PC-3 (cell line): ENCODE data around the gene ACSM5. TPM values are rescaled to one million over a fixed set of nuclear protein-coding genes. Genes with fewer than 3 reads are reported as not detected.

Source experiments
- ATAC-seq: fragments of 200-7000 bp; cut with Tn5 transposase; 2 replicates; pipeline ENCODE4 v1.9.1; 2020; ENCODE audit warnings: mild to moderate bottlenecking, moderate library complexity
- BruUV-seq: library from RNA; stranded (reverse); fragments of 400-500 nt; replicated peaks from 2 replicates; lab custom pipeline; 2021; lab: Mats Ljungman, UMichigan
- CTCF ChIA-PET: fragments of 300-600 bp; sonication (Branson Sonifier 250); formaldehyde crosslinking; loops from one replicate; lab custom pipeline; 2022; ENCODE audit warnings: antibody characterized with exemption; lab: Charles Lee
- POLR2A ChIA-PET: fragments of 300-600 bp; sonication (Branson Sonifier 250); formaldehyde crosslinking; loops from one replicate; lab custom pipeline; 2022; ENCODE audit warnings: antibody characterized with exemption; ENCODE audit not compliant: unreplicated experiment; lab: Charles Lee
- DNase-seq: peaks from one replicate; pipeline ENCODE4 v3.0.0-alpha.2; 2015
- H2AFZ ChIP-seq: fragments of 300-600 bp; sonication (generic); 2 replicates; pipeline ENCODE4 v1.6.0; 2016; ENCODE audit warnings: antibody characterized with exemption, low read length
- H3F3A ChIP-seq: fragments of 300-600 bp; sonication (generic); one replicate; pipeline ENCODE4 v1.6.0; 2017; ENCODE audit warnings: antibody characterized with exemption, low read length, control low read depth, mild to moderate bottlenecking; ENCODE audit not compliant: unreplicated experiment
- H3K27ac ChIP-seq: fragments of 300-600 bp; sonication (generic); 2 replicates; pipeline ENCODE4 v1.5.1; 2016; ENCODE audit warnings: mild to moderate bottlenecking, low read length
- H3K27me3 ChIP-seq: fragments of 300-600 bp; sonication (generic); 2 replicates; pipeline ENCODE4 v1.6.1; 2016; ENCODE audit warnings: low read length, mixed read lengths
- H3K36me3 ChIP-seq: fragments of 300-600 bp; sonication (generic); 2 replicates; pipeline ENCODE4 v1.6.1; 2016; ENCODE audit warnings: low read depth, mixed run types, low read length, mixed read lengths
- H3K4me1 ChIP-seq: fragments of 300-600 bp; sonication (generic); 2 replicates; pipeline ENCODE4 v1.5.1; 2016; ENCODE audit warnings: low read length; ENCODE audit not compliant: insufficient read depth
- H3K4me2 ChIP-seq: fragments of 300-600 bp; sonication (generic); 2 replicates; pipeline ENCODE4 v1.6.0; 2016; ENCODE audit warnings: low read length
- H3K4me3 ChIP-seq: fragments of 300-600 bp; sonication (generic); 2 replicates; pipeline ENCODE4 v1.5.1; 2016; ENCODE audit warnings: mild to moderate bottlenecking, low read length, mixed read lengths
- H3K79me2 ChIP-seq: fragments of 300-600 bp; sonication (generic); 2 replicates; pipeline ENCODE4 v1.6.1; 2017; ENCODE audit warnings: low read length, mixed read lengths
- H3K9ac ChIP-seq: fragments of 300-600 bp; sonication (generic); 2 replicates; pipeline ENCODE4 v1.6.0; 2016; ENCODE audit warnings: mild to moderate bottlenecking, low read length
- H3K9me2 ChIP-seq: fragments of 300-600 bp; sonication (generic); replicated peaks from 2 replicates; pipeline ENCODE4 v1.6.1; 2016; ENCODE audit warnings: mixed run types, low read length, mixed read lengths
- H3K9me3 ChIP-seq: fragments of 300-600 bp; sonication (generic); 2 replicates; pipeline ENCODE4 v1.6.1; 2016; ENCODE audit warnings: low read length, mixed read lengths
- H4K20me1 ChIP-seq: fragments of 300-600 bp; sonication (generic); 2 replicates; pipeline ENCODE4 v1.6.1; 2016; ENCODE audit warnings: low read length, mixed read lengths
- CTCF ChIP-seq: fragments of 300-600 bp; sonication (generic); conservative IDR thresholded peaks from 2 replicates; pipeline ENCODE4 v1.5.1; 2017; ENCODE audit warnings: antibody characterized with exemption, low read depth, mild to moderate bottlenecking, low read length
- EZH2 ChIP-seq: fragments of 300-600 bp; sonication (generic); IDR thresholded peaks from one replicate; pipeline ENCODE4 v1.6.1; 2017; ENCODE audit warnings: antibody characterized with exemption, mild to moderate bottlenecking, low read length; ENCODE audit not compliant: unreplicated experiment
- EZH2phosphoT487 ChIP-seq: fragments of 300-600 bp; sonication (generic); IDR thresholded peaks from 2 replicates; pipeline ENCODE4 v1.6.1; 2018; ENCODE audit warnings: mild to moderate bottlenecking, antibody characterized with exemption, low read length, borderline replicate concordance
- intact Hi-C: fragments of 100-400 bp; cut with micrococcal nuclease; formaldehyde crosslinking; loops from 2 replicates; pipeline ENCODE4 v1.9.0; 2023
- total RNA-seq: library from RNA; depleted of rRNA; stranded (reverse); fragments of >200 nt; gene quantifications from 2 replicates; pipeline ENCODE4 v1.2.3, GENCODE V29; 2014

The ACSM5 gene
- total RNA-seq, 1 experiment from 2014 or later: not detected

GRCh38 chr16:20393801-20394577, 15.3 kb upstream of the ACSM5 start:
- ATAC-seq: no peak
- POLR2A ChIA-PET: interaction anchor here (0.5 kb wide), 1 partner anchor 8 kb away, joined by 6 read pairs; no protein-coding TSS in a partner anchor
- BruUV-seq: no TSS peak

GRCh38 chr16:20395946-20396345, 13.4 kb upstream of the ACSM5 start:
- Histone ChIP-seq H3K9me3 (no peaks in the 10 kb centered on the region), H3K4me2 (no peak overlapping the region), H3K4me3 (no peak overlapping the region), H4K20me1 (no peaks in the 10 kb centered on the region), H3K36me3 (no peaks in the 10 kb centered on the region), H3K9me2 (no peaks in the 10 kb centered on the region), H3K4me1 (no peaks in the 10 kb centered on the region), H3K27ac (no peak overlapping the region), H3F3A (no peaks in the 10 kb centered on the region), H3K9ac (no peak overlapping the region), H2AFZ (no peak overlapping the region), H3K79me2 (no peaks in the 10 kb centered on the region), H3K27me3 (no peaks in the 10 kb centered on the region)
- intact Hi-C loops: no loop called here
- POLR2A ChIA-PET: no interaction called here
- no peak for TF ChIP-seq CTCF
- TF ChIP-seq EZH2: no peak
- TF ChIP-seq EZH2phosphoT487: no peak
- no TSS peak for BruUV-seq
- CTCF ChIA-PET: no interaction called here
- no peak for ATAC-seq
- DNase-seq: no peak

More at GRCh38 chr16:20393801-20394577, 15.3 kb upstream of the ACSM5 start:
- Histone ChIP-seq H3K4me1 (no peaks in the 10 kb centered on the region), H3K36me3 (no peaks in the 10 kb centered on the region), H3K4me3 (no peak overlapping the region), H3K9me2 (no peaks in the 10 kb centered on the region), H4K20me1 (no peaks in the 10 kb centered on the region), H3K9me3 (no peaks in the 10 kb centered on the region), H3K27ac (no peak overlapping the region), H3K27me3 (no peaks in the 10 kb centered on the region), H3K9ac (no peak overlapping the region), H2AFZ (no peak overlapping the region), H3K4me2 (no peak overlapping the region), H3K79me2 (no peaks in the 10 kb centered on the region), H3F3A (no peaks in the 10 kb centered on the region)
- CTCF ChIA-PET: no interaction called here
- no peak for DNase-seq
- intact Hi-C loops: no loop called here
- no peak for TF ChIP-seq EZH2
- no peak for TF ChIP-seq EZH2phosphoT487
- TF ChIP-seq CTCF: no peak

GRCh38 chr16:20396846-20397467, 12.4 kb upstream of the ACSM5 start:
- no peak overlapping the region for H2AFZ ChIP-seq
- H3K27ac ChIP-seq: no peak overlapping the region
- no peaks in the 10 kb centered on the region for H3K9me3 ChIP-seq
- no peaks in the 10 kb centered on the region for H3K9me2 ChIP-seq
- POLR2A ChIA-PET: no interaction called here
- intact Hi-C loops: no loop called here
- TF ChIP-seq EZH2: no peak
- ATAC-seq (no peak), DNase-seq (no peak)
- H3K79me2 ChIP-seq: no peaks in the 10 kb centered on the region
- H3K9ac ChIP-seq: no peak overlapping the region
- no peaks in the 10 kb centered on the region for H3K27me3 ChIP-seq
- CTCF ChIA-PET: no interaction called here
- no peak overlapping the region for H3K4me3 ChIP-seq
- H3F3A ChIP-seq: no peaks in the 10 kb centered on the region
- BruUV-seq: no TSS peak
- no peaks in the 10 kb centered on the region for H4K20me1 ChIP-seq
- H3K4me2 ChIP-seq: no peak overlapping the region
- H3K36me3 ChIP-seq: no peaks in the 10 kb centered on the region
- H3K4me1 ChIP-seq: no peaks in the 10 kb centered on the region
